Gastrocnemius medialis (tissue), 4 donors: Measurements from ENCODE around the gene PRR9.

Experiments used
- POLR2A ChIP-seq, 2 donors: fragments of 450-650 bp; IDR thresholded peaks; one replicate each; pipeline ENCODE4 v1.6.1; 2017; ENCODE audit warnings: antibody characterized with exemption in 2 of 2, mild to moderate bottlenecking in 2 of 2, moderate library complexity in 2 of 2
- TF ChIP-seq, protein P1 (sequence below), 5 experiments: fragments of 450-650 bp in 3 of 5; fragments of 200-600 bp in 2 of 5; sonication (generic) in 2 of 5; IDR thresholded peaks in 4 of 5; conservative IDR thresholded peaks in 1 of 5; 1 replicate in 4 of 5; 2 replicates in 1 of 5; pipeline ENCODE4 v1.5.1; 2016 to 2019; ENCODE audit warnings: antibody characterized with exemption in 5 of 5, mild to moderate bottlenecking in 3 of 5, moderate library complexity in 3 of 5

DNA sequence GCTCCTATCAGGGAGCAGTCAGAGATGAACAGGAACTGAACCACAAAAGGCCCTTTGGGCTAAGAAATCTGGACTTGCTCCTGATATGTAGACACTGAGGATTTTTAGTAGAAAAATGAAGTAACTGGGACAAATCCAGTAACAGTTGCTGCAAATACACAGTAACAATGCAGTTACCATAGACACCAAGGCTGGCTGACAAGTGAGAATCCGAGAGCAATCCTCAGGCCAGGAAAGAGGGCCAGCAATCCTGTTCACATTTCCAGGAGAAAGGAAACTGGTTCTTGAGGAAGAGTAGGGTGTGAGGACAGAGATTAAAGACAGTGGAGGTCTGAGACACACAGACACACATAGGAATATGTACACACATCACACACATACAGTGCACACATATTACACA, 32.8 kb downstream of the PRR9 start:
- TF ChIP-seq, protein P1, sequence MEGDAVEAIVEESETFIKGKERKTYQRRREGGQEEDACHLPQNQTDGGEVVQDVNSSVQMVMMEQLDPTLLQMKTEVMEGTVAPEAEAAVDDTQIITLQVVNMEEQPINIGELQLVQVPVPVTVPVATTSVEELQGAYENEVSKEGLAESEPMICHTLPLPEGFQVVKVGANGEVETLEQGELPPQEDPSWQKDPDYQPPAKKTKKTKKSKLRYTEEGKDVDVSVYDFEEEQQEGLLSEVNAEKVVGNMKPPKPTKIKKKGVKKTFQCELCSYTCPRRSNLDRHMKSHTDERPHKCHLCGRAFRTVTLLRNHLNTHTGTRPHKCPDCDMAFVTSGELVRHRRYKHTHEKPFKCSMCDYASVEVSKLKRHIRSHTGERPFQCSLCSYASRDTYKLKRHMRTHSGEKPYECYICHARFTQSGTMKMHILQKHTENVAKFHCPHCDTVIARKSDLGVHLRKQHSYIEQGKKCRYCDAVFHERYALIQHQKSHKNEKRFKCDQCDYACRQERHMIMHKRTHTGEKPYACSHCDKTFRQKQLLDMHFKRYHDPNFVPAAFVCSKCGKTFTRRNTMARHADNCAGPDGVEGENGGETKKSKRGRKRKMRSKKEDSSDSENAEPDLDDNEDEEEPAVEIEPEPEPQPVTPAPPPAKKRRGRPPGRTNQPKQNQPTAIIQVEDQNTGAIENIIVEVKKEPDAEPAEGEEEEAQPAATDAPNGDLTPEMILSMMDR (IDR thresholded peaks at IDR 0.05 in 4 of 5, conservative IDR thresholded peaks at IDR 0.05 in 1 of 5), result no peak
- TF ChIP-seq POLR2A (IDR thresholded peaks at IDR 0.05), result no peak
